CD4-positive, CD25-positive, alpha-beta regulatory T cell (primary cell): ENCODE results near the gene FIP1L1. TPM values are rescaled to one million over a fixed set of nuclear protein-coding genes. Genes with fewer than 3 reads are reported as not detected.

Experiments
- ATAC-seq, 2 donors: fragments of 150-1000 bp; cut with Tn5 transposase; one replicate each; pipeline ENCODE4 v1.10.0; 2021; ENCODE audit warnings: low read depth in 2 of 2, moderate number of reproducible peaks in 2 of 2, moderate library complexity in 1 of 2
- DNase-seq, 3 donors: peaks; one replicate each; pipeline versions ENCODE4 v3.0.0 to v3.0.0-alpha.2; 2012 to 2022; ENCODE audit warnings: mixed read lengths in 1 of 3
- H3K27ac ChIP-seq: one replicate; pipeline ENCODE4 v1.7.0; 2013; ENCODE audit warnings: mild to moderate bottlenecking, low read length; ENCODE audit not compliant: insufficient read depth, poor library complexity, severe bottlenecking
- H3K27me3 ChIP-seq: one replicate; pipeline ENCODE4 v1.7.0; 2013; ENCODE audit warnings: low read length; ENCODE audit not compliant: control insufficient read depth, insufficient read depth
- H3K36me3 ChIP-seq: one replicate; pipeline ENCODE4 v1.7.0; 2013; ENCODE audit warnings: mild to moderate bottlenecking, low read length, moderate library complexity; ENCODE audit not compliant: control insufficient read depth, insufficient read depth
- H3K4me1 ChIP-seq: 2 replicates; pipeline ENCODE4 v1.7.0; 2013; ENCODE audit warnings: mild to moderate bottlenecking, low read length; ENCODE audit not compliant: insufficient read depth, control insufficient read depth, poor library complexity, severe bottlenecking
- H3K4me3 ChIP-seq: one replicate; pipeline ENCODE4 v1.7.0; 2013; ENCODE audit warnings: low read depth, mild to moderate bottlenecking, low read length, moderate library complexity
- H3K9me3 ChIP-seq, 2 experiments: 1 replicate in 1 of 2; 2 replicates in 1 of 2; pipeline ENCODE4 v1.7.0; 2013; ENCODE audit warnings: low read length in 2 of 2, mild to moderate bottlenecking in 1 of 2, moderate library complexity in 1 of 2; ENCODE audit not compliant: control insufficient read depth in 2 of 2
- H3K27ac Mint-ChIP-seq, 3 donors: one replicate each; pipeline ENCODE4 v1.8.0; 2020 to 2022; ENCODE audit warnings: mild to moderate bottlenecking in 3 of 3, mixed read lengths in 3 of 3, moderate library complexity in 2 of 3
- H3K27me3 Mint-ChIP-seq: one replicate; pipeline ENCODE4 v1.8.0; 2022; ENCODE audit warnings: mild to moderate bottlenecking, mixed read lengths
- H3K36me3 Mint-ChIP-seq: one replicate; pipeline ENCODE4 v1.8.0; 2020; ENCODE audit warnings: mixed read lengths
- H3K4me1 Mint-ChIP-seq, 4 donors: one replicate each; pipeline ENCODE4 v1.8.0; 2020 to 2022; ENCODE audit warnings: mixed read lengths in 4 of 4, mild to moderate bottlenecking in 1 of 4
- H3K4me3 Mint-ChIP-seq, 4 donors: one replicate each; pipeline ENCODE4 v1.8.0; 2020 to 2022; ENCODE audit warnings: mild to moderate bottlenecking in 4 of 4, mixed read lengths in 4 of 4, moderate library complexity in 3 of 4
- H3K9me3 Mint-ChIP-seq, 7 donors: one replicate each; pipeline ENCODE4 v1.8.0; 2020 to 2022; ENCODE audit warnings: mixed read lengths in 7 of 7, mild to moderate bottlenecking in 3 of 7, moderate library complexity in 2 of 7
- polyA plus RNA-seq, 4 donors: library from polyadenylated mRNA; unstranded; fragments of 300-500 nt; fragmentation: Illumina TruSeq; gene quantifications; one replicate each; pipeline ENCODE4 v1.2.3, GENCODE V29; 2021
- total RNA-seq: library from RNA; stranded (reverse); gene quantifications from one replicate; pipeline ENCODE4 v1.2.3, GENCODE V29; 2022

Gene FIP1L1
- total and polyA plus RNA-seq, 5 donors from 2014 or later = 68.7 to 78.1 (median 70.9) TPM

DNA sequence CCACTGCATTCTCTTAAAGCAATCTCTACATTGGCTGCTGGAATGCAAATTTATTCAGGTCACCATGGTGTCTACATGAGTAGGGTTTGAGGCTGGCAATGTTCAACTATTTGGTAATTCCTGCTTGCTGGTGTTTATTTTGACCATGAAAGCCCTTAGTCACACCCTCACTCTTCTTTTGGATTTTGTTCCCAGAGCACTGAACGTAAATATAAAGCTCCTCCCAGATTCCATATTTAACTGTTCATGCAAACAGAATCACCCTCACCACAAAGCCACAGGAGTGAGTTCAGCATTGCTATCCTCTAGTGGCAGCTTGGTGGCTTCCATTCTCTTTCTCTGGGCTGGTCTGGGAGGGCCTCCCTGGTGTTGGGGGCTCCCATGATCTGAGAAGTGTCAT, 131.0 kb downstream of the FIP1L1 start:
- Mint-ChIP-seq H3K27me3 (peaks cover 6% of the 10 kb centered on the region), H3K27ac (no peak overlapping the region), H3K36me3 (no peaks in the 10 kb centered on the region), H3K4me1 (no peaks in the 10 kb centered on the region), H3K9me3 (peaks cover 0 to 2% (median 0%) of the 10 kb centered on the region in 7 donors), H3K4me3 (no peak overlapping the region)
- Histone ChIP-seq H3K27ac (no peak overlapping the region), H3K4me1 (no peaks in the 10 kb centered on the region), H3K27me3 (peaks cover 2% of the 10 kb centered on the region), H3K4me3 (no peak overlapping the region), H3K9me3 (no peaks in the 10 kb centered on the region), H3K36me3 (no peaks in the 10 kb centered on the region)
- DNase-seq (no peak), ATAC-seq (no peak)

DNA sequence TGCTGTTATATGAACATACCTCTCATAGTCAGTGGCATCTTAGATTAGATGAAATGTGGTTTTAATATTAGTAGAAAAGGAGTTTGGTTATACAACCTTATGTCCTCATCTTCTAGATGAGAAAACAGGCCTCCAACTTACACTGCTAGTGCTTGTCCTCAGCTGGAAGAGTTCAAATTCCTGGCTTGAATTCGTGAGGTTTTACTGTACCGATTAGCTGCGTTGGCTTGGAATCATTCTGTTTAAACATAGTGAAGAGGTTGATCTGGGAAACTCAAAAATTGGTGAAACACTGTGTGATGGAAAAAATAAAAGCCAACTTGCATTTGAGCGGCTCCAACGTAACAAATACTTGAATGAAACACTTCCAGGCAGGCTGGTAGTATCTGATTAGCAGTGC, 132.9 kb downstream of the FIP1L1 start:
- H3K36me3 Mint-ChIP-seq = no peaks in the 10 kb centered on the region
- Histone ChIP-seq H3K4me3 (no peak overlapping the region), H3K9me3 (no peaks in the 10 kb centered on the region), H3K27ac (no peak overlapping the region), H3K27me3 (peaks cover 2% of the 10 kb centered on the region), H3K4me1 (no peaks in the 10 kb centered on the region), H3K36me3 (no peaks in the 10 kb centered on the region)
- no peak overlapping the region for H3K4me3 Mint-ChIP-seq
- DNase-seq (no peak), ATAC-seq (no peak)
- no peaks in the 10 kb centered on the region for H3K9me3 Mint-ChIP-seq
- no peaks in the 10 kb centered on the region for H3K4me1 Mint-ChIP-seq
- H3K27ac Mint-ChIP-seq = no peak overlapping the region
- H3K27me3 Mint-ChIP-seq = peaks cover 5% of the 10 kb centered on the region

Other genes with a start within 250 kb of the FIP1L1 start
- gene SCFD2, start 11.6 kb upstream of the FIP1L1 start, total RNA-seq = 23.9 TPM
- 10 to 100 TPM; 15.0 to 20.6 (median 15.7) TPM for gene SCFD2, start 11.6 kb upstream of the FIP1L1 start, polyA plus RNA-seq
- gene LNX1, start 213.8 kb downstream of the FIP1L1 start, total RNA-seq = not detected
- under 1 TPM; 0.25 to 0.42 (median 0.32) TPM for gene LNX1, start 213.8 kb downstream of the FIP1L1 start, polyA plus RNA-seq